Esophagus muscularis mucosa (tissue), 4 donors: ENCODE measurements around the gene DNAJB1.

ENCODE experiments used
- EP300 ChIP-seq: sonication (generic); formaldehyde crosslinking; IDR thresholded peaks from one replicate; pipeline ENCODE4 v1.6.1; 2017; ENCODE audit warnings: antibody characterized with exemption
- POLR2A ChIP-seq: fragments of 450-650 bp; IDR thresholded peaks from one replicate; pipeline ENCODE4 v1.6.1; 2017; ENCODE audit warnings: antibody characterized with exemption, moderate library complexity, mild to moderate bottlenecking, low read depth
- POLR2AphosphoS5 ChIP-seq, 2 donors: sonication (generic); formaldehyde crosslinking; IDR thresholded peaks; one replicate each; pipeline ENCODE4 v1.6.1; 2017; ENCODE audit warnings: antibody characterized with exemption in 2 of 2
- TF ChIP-seq, protein P1 (sequence below), 3 experiments: fragments of 200-600 bp in 2 of 3; fragments of 450-650 bp in 1 of 3; sonication (generic) in 2 of 3; IDR thresholded peaks; one replicate each; pipeline ENCODE4 v1.5.1; 2017 to 2019; ENCODE audit warnings: antibody characterized with exemption in 3 of 3, mild to moderate bottlenecking in 2 of 3, moderate library complexity in 1 of 3

DNA sequence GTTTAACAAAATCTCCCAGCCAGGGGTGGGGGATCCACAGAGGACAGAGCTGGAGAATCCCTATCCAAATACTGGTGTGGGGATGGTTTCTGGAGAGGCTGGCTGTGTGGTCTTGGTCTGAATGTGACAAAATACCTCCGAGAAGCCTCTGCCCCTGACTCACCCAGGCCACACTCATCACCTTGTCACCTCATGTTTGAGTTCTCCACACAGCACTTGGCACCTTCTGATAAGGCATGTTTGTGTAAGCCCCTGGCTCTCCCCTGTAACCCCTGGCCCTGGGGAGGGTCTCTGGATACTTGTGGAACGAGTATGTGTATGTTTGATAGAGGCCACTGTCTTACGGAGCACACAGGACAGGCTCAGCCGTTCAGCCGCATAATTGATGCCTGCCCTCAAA, 25.9 kb upstream of the DNAJB1 start:
- TF ChIP-seq, protein P1, sequence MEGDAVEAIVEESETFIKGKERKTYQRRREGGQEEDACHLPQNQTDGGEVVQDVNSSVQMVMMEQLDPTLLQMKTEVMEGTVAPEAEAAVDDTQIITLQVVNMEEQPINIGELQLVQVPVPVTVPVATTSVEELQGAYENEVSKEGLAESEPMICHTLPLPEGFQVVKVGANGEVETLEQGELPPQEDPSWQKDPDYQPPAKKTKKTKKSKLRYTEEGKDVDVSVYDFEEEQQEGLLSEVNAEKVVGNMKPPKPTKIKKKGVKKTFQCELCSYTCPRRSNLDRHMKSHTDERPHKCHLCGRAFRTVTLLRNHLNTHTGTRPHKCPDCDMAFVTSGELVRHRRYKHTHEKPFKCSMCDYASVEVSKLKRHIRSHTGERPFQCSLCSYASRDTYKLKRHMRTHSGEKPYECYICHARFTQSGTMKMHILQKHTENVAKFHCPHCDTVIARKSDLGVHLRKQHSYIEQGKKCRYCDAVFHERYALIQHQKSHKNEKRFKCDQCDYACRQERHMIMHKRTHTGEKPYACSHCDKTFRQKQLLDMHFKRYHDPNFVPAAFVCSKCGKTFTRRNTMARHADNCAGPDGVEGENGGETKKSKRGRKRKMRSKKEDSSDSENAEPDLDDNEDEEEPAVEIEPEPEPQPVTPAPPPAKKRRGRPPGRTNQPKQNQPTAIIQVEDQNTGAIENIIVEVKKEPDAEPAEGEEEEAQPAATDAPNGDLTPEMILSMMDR (IDR thresholded peaks at IDR 0.05) = no peak
- no peak for TF ChIP-seq EP300
- TF ChIP-seq POLR2A = no peak
- no peak for TF ChIP-seq POLR2AphosphoS5 (IDR thresholded peaks at IDR 0.05)
